IPS DF 19.7 (cell line): ENCODE data around the gene WDR83.
"Not testable (repeated sequence)": the region's sequence is repeated elsewhere in the genome, so short reads cannot be mapped to it uniquely, and the experiment has no call there.

ENCODE experiments used
- DNase-seq: peaks from one replicate; pipeline ENCODE4 v3.0.0-alpha.2; 2013; ENCODE audit warnings: low read depth, low spot score

WDR83 gene

DNA sequence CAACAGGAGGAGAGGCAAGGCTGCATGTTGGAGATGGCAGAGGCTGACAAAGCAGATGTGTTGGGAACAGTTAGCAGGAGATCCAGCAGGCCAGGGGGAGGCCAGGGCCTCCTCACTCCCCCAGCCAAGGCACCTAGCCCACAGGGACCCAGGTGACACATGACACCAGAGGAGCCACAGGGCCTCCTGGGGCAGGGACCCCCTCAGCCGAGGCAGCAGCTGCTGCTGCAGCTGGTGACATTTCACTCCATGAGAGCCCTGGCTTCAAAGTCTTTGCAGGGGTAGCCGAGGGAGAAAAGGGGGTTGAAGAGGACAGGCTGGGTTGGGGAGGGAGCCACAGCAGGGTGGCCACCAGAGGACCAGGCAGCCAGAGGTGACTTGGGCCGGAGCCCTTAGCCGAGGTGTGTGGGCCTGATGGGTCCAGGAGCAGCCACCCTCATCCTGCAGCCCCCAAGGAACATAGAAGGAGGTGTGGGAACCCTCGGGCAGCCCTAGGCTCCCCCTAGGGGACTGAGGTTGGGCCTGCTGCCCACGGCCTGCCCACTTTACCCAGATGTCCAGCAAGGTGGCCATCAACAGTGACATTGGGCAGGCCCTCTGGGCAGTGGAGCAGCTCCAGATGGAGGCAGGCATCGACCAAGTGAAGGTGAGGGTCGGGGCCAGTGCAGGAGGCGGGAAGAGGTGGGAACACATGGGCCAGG, 21.0 kb downstream of the WDR83 start, which contains the start of gene GNG14:
TSS of gene GNG14 (plus strand) at position 503 of the 701 bp plus-strand sequence. CDS start at position 554, 51 bp downstream.
- DNase-seq, result no peak

DNA sequence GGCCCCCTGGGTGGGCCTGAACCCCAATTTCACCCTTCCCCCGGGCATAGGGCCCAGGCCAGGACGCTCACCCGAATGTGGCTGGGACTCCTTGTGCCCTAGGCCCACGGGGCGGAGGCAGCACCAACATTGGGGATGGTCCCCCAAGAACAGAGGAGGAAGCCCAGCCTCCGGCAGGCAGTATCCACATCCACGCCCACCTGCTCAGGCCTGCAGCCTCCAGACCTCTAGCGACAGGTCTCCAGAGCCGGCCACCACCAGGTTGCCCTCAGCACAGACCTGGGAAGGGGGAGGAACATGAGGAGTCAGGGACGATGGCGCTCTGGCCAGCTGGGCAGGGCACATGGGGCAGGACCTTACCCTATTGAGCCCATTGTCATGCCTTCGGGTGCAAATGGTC, 22.4 kb downstream of the WDR83 start:
- no peak for DNase-seq

DNA sequence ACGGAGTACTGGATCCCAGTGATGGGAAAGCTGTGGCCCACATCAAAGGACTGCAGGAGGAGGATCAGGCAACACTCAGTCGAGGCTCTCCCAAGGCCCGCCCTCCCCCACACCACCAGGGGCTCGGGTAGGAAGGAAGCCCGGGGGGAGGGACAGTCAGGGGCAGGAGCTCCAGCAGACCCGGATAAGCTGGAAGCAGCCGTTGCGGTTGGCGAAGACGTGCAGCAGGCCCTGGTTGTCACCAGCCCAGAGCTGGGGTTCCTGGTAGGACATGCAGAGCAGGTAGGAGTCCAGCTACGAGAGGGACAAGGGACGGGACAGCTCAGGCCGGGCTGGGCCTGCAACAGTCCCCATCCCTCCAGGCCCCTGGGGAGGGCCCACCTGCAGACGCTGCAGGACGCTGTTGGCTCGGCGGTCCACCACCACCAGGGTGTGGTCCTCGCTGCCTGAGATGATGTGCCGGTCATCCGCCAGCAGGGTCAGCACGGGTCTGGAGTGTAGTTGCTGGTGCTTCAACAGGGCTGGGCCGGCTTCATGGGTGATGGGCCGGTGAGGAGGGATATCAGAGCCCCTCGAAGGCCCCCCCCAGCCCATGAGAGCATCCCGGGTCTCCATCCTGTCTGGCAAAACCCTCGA, 23.1 kb downstream of the WDR83 start:
- no peak for DNase-seq

DNA sequence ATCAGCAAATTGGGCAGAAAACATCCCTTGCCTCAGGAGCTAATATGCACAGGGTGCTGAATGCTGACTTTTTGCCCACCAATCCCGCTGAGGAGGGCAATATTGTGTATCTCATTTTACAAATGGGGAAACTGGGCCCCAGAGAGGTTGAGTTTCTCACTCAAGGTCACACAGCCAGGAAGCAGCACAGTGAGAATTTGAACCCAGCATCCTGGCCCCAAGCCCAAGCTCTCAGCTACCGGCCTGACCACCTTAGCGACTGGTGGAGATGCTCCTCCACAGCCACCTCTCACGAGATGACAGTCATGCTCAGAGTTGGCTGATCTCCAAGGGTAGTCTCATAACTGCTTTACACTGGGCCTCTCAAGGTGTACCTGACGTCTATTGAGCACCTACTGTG, 26.4 kb downstream of the WDR83 start:
- no peak for DNase-seq

DNA sequence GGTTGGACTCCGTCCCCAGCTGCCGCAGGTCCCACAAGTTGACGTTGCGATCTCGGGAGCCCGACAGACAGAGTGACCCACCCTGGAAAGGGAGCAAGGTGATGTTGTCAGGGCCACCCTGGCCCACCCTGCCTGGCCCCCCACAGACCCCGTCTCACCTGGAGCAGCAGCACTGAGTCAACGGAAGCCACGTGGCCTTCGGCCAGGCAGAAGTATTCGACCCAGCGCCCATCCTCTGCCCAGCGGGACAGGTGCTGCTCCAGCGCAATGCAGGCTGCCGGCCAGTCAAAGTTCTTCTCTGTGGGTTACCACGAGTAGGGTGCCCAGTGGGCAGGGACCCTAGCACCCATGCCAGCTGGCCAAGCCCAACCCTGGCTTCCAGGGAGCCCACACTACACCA, 28.0 kb downstream of the WDR83 start:
- DNase-seq, result no peak

DNA sequence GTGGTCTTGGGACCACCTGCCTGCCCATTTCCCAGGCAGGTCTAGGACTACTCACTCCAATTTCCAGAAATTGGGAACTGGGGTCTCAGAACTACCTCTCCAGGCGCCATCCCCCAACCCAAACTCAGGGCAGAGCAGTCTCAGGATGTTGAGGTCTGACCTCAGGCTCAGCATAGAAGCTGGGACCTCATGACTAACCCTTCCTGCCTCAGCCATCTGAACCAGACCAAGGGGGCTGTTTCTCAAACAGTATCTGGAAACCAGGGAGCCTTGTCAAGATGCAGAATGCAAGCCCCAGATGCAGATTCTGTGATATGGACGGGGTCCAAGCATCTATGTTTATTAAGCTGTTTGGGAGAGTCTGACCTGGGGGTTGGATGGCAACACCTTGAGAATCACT, 28.5 kb downstream of the WDR83 start:
- DNase-seq, result no peak

DNA sequence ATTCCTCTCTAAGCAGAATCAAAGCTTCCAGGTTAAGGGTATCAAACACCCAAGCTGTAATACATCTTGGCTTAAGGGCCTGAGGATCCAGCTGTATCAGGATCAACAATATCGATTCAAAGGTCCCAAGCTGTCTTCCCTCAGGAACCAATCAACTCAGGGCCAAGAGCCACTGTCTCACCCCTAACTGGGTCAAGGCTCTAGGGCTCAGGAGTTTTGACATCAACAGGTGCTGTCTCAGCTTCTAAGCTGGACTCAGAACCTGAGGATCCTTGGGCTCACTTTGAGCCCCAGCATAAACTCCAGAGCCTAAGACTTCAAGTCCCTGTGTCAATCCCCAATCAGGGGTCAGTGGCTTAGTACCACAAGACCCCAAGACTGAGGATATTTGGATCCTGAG, 28.9 kb downstream of the WDR83 start:
- DNase-seq, result no peak

DNA sequence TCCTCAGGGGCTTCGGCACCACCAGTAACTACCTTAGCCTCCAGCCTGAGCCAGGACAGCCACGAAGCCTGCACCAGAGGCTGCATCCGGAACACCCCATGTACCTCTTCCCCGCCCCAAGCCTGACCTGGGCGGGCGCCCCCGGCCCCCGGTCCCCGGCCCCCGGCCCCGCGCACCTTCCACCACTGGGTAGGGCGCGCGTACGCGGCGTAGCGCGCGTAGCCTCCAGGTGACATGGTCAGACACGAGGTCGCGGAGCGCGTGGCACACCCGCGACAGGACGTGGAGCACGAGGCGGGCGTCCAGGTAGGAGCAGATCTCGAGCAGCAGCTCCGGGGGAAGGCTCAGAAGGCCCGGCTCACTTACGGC, 29.4 kb downstream of the WDR83 start:
- DNase-seq, result no peak

DNA sequence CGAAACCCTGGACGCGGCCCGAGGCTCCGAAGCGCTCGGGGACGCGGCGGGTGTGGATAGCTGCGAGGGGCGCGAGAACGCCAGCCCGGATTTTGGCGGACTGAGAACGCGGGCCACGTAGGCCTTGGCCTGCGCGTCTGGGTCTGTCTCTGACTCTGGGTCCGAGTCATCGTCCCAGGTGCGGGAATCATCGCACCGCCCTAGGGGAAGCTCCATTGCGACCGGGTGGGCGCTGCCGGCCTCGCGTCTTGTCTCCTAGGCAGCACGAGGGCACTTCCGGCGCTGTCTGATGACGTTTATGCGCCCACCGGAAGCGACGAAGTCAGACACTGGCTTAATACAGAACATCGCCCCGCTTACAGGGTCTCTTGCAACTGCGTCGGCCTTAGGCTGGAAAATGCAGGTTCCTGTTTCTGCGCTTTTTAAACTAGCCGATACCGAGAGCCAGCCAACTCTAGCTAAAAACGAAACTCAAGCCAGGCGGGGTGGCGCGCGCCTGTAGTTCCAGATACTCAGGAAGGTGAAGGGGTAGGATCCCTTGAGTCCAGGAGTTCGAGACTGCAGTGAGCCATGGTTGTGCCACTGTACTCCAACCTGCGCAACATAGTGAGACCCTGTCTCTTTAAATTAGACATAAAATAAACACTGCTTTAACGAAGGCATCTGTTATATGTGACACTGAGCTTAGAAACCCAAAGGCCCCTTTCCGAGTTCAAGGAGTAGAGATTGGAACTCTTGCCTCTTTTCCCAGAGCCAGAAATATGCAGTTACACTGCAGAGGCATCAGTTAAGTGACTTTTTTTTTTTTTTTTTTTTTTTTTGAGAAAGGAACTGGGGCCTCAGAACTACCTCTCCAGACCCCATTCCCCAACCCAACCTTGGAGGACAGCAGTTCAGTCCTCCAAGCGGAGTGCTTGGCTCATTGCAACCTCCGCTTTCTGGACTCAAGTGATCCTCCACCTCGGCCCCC, 30.0 kb downstream of the WDR83 start, which contains the start of gene FBXW9:
TSS of gene FBXW9 (minus strand) at position 266 of the 970 bp plus-strand sequence. CDS start at position 216, 50 bp downstream.
- DNase-seq, result no peak

DNA sequence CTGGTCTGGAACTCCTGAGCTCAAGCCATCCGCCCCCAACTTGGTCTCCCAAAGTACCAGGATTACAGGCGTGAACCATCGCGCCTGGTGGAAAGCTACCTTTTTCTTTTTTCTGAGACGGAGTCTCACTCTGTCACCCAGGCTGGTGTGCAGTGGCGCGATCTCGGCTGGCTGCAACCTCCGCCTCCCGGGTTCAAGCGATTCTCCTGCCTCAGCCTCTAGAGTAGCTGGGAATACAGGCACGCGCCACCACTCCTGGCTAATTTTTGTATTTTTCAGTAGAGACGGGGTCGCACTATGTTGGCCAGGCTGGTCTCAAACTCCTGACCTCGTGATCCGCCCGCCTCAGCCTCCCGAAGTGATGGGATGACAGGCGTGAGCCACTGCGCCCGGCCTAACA, 30.8 kb downstream of the WDR83 start:
- not testable (repeated sequence) for DNase-seq

DNA sequence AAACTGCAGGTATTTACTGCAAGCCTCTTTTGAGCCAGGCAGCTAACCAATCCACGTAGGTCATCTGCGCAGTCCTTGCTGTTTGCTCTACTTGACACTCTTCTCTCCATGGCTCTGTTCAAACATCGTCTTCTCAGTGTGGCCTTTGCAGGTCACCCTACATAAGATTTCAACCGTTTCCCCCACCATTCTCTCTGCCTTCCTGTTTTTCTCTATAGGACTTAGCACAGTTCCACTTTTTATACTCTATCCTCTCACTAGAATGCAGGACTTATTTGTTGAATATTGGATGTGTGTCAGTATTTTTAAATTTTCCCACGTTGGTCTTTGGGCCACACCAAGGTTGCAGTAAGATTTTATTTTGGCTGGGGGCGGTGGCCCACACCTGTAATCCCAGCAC, 31.5 kb downstream of the WDR83 start:
- DNase-seq, result no peak

DNA sequence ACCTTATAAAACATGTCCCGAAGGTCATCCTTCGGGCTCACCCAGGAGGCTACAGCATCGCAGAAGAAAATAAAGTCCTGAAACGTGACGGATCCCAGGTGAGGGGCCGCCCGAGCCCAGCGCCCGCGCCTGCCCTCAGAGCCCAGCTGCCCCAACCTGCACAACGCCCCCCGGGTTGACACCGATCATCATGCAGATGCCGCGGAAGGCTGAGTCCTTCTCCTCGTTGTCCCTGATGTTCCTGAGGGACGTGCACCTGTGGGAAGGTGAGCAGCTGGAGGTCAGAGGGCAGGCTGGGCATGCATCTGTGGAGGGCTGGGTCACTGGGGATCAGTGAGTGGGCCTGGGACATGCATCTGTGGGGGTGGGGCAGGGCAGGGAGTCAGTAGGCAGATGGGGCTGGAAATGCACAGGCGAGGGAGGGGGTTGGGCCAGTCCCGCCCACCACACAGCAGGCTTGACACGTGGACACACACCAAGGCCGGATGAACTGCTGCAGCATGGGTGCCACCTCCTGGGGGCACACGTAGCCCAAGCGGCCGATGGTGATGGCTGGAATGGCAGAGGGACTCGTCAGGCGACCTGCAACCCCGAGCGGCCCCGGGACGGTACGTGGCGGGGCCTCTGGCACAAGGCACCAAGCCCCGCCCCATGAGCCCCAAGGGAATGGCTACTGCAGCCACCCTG, 35.1 kb downstream of the WDR83 start:
- no peak for DNase-seq

DNA sequence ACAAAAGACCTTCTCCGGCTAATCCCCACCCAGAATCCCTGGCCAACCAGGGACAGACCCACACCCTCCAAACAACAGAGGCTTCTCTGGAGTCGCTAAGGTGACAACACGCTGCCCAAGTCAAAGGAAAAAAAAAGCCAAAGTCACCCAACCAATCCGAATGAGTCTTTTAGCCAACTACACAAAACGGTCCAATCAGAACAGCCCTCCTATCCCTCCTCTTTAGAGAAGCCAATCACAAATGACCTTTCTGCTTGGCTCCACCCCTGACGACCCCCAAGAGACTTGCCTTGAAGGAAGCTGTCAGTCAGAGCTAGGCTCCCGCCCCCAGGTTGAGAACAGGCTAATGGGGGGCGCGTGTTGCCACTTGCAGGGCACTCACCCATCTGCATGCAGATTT, 36.4 kb downstream of the WDR83 start:
- peak; percentile 87 for DNase-seq

DNA sequence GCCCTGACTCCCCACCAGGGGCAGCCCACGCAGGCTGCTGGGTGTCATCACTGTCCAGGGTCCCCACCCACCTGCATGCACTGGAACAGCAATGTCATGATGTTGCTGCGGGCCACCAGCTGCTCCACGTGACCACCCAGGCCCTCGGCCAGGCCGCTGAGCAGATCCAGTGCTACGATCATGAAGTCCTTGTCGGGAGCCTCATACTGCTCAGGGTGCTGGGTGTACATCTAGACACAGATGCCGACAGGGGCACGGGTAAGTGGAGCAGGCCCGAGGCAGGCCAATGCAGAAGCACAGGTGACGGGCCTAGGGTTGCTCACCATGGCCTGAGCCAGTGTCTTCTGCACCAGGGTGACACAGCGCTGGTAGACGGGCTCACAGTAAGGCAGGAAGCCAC, 38.6 kb downstream of the WDR83 start:
- no peak for DNase-seq

DNA sequence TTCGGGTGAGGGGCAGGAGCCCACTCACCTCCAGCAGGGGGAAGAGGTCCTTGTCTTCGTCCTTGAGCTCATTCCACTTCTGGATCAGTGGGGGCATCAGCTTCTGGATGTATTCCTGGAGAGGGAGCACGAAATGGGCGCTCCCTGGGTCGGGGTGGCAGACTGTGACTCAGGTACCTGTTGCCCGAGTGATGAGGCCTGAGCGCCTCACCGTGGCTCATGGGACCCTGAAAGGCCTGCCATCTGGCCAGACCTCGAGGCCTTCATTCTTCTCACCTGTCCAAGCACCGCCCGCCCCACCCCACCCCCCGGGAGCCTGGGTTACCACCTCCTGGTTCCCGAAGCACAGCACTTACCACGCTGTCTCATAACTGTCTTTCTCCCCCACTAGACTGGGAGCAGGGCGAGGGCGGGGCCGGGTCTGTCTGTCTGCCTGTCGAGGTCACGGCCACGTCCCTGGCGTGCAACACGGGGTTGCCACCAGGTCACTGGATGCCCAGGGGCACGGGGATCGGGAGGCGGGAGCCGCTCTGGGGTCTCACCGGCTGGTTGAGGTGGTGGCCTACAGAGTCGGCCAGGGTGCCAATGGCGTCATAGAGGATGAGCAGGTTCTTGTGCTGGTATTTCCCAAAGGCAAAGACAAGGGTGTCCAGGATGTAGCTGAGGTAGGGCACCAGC, 39.2 kb downstream of the WDR83 start:
- DNase-seq, result no peak

DNA sequence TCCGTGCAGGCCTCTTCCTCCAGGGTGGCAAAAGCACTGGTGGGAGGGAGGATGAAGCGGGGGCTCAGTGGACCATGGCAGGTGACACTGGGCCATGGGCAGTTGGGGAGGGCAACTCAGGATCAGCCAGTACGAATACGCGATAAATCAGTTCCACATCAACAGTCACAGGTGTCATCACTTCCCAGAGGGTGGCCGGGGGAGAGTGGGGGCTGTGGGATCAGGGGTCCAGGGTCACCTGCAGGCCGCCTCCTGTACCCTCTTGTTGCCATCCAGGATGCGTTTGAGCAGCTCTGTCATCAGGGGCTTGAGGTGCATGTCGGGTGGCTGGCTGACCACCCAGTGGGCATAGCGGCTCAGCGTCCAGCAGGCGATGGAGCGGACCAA, 39.7 kb downstream of the WDR83 start:
- DNase-seq, result no peak

DNA sequence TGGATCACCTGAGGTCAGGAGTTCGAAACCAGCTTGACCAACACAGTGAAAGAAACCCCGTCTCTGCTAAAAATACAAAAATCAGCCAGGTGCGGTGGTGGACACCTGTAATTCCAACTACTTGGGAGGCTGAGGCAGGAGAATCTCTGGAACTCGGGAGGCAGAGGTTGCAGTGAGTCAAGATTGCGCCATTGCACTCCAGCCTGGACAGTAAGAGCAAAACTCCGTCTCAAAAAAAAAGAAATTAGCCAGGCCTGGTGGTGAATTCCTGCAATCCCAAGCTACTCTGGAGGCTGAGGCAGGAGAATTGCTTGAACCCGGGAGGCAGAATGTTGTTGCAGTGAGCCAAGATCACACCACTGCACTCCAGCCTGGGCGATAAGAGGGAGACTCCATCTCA, 42.0 kb downstream of the WDR83 start:
- no peak for DNase-seq

DNA sequence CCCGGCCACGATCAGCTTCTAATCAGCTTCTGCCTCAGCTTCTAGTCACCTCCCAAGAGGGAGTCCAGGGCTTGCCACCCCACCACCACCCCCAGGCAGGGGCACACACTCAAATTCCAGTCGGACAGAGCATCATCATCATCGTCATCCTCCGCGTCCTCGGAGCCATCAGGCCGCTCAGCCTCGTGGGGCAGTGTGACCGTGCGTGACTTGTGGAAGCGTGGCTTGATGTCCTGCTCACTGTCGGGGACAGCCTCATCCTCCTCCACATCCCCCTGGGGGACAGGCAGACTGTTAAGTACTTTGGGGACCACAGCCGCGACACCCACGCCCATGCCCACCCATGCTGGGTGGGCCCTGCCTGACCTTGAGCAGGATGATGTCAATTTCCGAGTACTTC, 44.6 kb downstream of the WDR83 start:
- no peak for DNase-seq

DNA sequence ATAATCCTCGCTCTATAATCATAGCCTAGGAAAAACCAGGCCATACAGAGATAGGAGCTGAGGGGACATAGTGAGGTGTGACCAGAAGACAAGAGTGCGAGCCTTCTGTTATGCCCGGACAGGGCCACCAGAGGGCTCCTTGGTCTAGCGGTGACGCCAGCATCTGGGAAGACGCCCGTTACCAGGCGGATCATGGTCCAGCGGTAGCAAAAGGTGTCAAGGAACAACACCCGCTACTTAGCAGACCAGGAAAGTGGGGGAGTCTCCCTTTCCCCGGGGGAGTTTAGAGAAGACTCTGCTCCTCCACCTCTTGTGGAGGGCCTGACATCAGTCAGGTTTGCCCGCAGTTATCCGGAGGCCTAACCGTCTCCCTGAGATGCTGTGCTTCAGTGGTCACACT, 45.5 kb downstream of the WDR83 start:
- DNase-seq, result not testable (repeated sequence)

DNA sequence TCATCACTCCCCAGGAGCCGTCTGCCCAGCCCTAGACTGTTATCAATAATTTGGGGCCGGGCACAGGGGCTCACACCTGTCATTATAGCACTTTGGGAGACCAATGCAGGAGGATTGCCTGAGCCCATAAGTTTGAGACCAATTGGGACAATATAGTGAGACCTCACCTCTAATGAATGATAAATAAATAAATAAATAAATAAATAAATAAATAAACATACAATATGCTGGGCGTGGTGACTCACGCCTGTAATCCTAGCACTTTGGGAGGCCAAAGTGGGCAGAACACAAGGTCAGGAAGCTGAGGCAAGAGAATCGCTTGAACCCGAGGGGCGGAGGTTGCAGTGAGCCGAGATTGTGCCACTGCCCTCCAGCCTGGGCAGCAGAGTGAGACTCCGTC, 46.7 kb downstream of the WDR83 start:
- not testable (repeated sequence) for DNase-seq

DNA sequence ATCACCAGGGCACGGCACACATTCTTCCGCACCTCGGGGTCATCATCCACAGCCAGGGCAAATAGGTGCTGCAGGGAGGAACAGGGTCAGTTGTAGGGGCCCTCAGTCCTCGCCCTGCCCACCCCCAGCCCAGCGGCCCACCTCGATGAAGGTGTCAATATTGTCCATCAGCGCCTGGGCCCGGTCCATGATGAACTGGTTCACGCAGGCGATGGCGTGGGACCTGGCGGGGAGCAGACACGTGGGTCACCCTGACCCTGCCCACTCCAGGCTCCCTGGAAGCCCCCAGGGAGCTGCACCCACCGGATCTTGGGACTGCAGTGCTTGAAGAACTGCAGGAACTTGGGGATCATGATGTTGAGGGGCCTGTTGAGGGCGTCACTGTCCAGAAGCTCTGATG, 48.5 kb downstream of the WDR83 start:
- no peak for DNase-seq
